Measurements from ENCODE around the gene METTL16. TPM values are rescaled to one million over a fixed set of nuclear protein-coding genes. Genes with fewer than 3 reads are reported as not detected.

Gene METTL16
- 17.3 and 19.5 TPM in 2 replicates for total RNA-seq (2014; rRNA removed; shearing (Covaris generic))

GRCh38 chr17:2511462-2512369 lies at the start of gene METTL16:
Gene METTL16, minus strand, starts transcription at chr17:2511888. Its CDS starts 9,557 bp downstream, at chr17:2502331.

GRCh38 chr17:2400877-2401425 lies 110.7 kb downstream of the METTL16 start, which contains the start of gene MNT:
Gene MNT, minus strand, starts transcription at chr17:2401060. Its CDS starts 348 bp downstream, at chr17:2400712.

Small RNAs within 50 kb of the gene (small RNA-seq; reads per million reads assigned to genes)
- gene AC006435.3: not detected
- gene AC006435.4: not detected
- gene AC006435.5: not detected

Other genes starting within 250 kb of the METTL16 start
- gene SMG6, start 208.1 kb downstream of the METTL16 start, total RNA-seq (2014; rRNA removed; shearing (Covaris generic)): 13.7 and 15.7 TPM in 2 replicates
- gene SRR, start 207.9 kb downstream of the METTL16 start, total RNA-seq (2014; rRNA removed; shearing (Covaris generic)): 2.0 and 5.7 TPM in 2 replicates
- 155 and 176 TPM in 2 replicates for gene TSR1, start 175.4 kb downstream of the METTL16 start, total RNA-seq (2014; rRNA removed; shearing (Covaris generic))
- 37.5 and 50.3 TPM in 2 replicates for gene SGSM2, start 174.4 kb downstream of the METTL16 start, total RNA-seq (2014; rRNA removed; shearing (Covaris generic))
- gene MNT, start 110.8 kb downstream of the METTL16 start, total RNA-seq (2014; rRNA removed; shearing (Covaris generic)): 21.7 and 27.1 TPM in 2 replicates
- 102 and 109 TPM in 2 replicates for gene PAFAH1B1, start 81.8 kb upstream of the METTL16 start, total RNA-seq (2014; rRNA removed; shearing (Covaris generic))
- gene CLUH, start 199.9 kb upstream of the METTL16 start, total RNA-seq (2014; rRNA removed; shearing (Covaris generic)): 86.2 and 92.2 TPM in 2 replicates
- gene CCDC92B, start 237.8 kb upstream of the METTL16 start, total RNA-seq (2014; rRNA removed; shearing (Covaris generic)): not detected in 2 replicates

All from A375 (cell line).